ENCODE data around the gene C5orf47.
A peak's percentile ranks its signal among the peaks of the same experiment; 100 is the strongest.

The C5orf47 gene

DNA sequence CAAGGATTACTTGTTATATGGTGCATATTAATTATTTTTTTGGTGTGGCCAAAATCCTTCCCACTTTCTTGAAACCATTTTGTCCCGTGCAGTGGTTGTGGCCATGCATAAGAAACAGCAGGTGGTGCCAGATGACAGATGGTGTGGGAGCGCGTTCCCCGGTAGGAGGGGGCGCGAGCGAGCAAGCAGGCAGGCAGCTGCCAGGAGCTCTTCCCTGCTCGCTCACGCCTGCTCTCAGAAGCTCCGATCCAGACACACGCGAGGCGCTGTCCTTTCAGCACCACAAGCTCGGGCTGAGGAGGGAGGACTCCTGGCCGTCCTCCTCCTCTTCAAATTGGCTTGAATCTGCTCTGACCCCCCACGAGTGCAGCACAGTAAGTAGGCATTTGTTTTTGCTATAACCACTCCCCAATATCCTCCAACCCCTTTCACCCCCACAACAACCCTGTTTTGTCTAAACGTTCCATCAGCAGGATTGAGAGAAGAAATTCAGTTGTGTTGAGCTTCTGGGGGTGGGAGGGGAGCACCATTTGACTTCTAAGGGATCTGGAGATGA lies 56.6 kb downstream of the C5orf47 start, which contains the start of gene NSG2:
Gene NSG2 (plus strand): TSS at position 237 of the 556 bp plus-strand sequence. CDS start 1,050 bp downstream, outside the sequence.
- no peak within 1 kb of the TSS for H4K8ac ChIP-seq (ENCODE audit: low read depth, low read length)
- no peak within 1 kb of the TSS for H3K27ac ChIP-seq (ENCODE audit: low read depth, low read length)
- H3K79me1 ChIP-seq (ENCODE audit: low read length), result no peaks in the 10 kb centered on the region
- no CpG with 5 or more reads among the region's 17 CpGs for WGBS (ENCODE audit: extremely low coverage, insufficient coverage, insufficient read length)
- no peaks in the 10 kb centered on the region for H3K9me3 ChIP-seq (ENCODE audit: insufficient read depth, low read depth, low read length)
- no peak within 1 kb of the TSS for H2BK120ac ChIP-seq (ENCODE audit: insufficient read depth, low read length, poor library complexity)
- H2BK5ac ChIP-seq (ENCODE audit: low read depth, low read length, poor library complexity), result no peak within 1 kb of the TSS
- H3K18ac ChIP-seq (ENCODE audit: low read length), result no peak within 1 kb of the TSS
- no peaks in the 10 kb centered on the region for H3K79me2 ChIP-seq (ENCODE audit: control insufficient read depth, insufficient read depth, low read length, poor library complexity)
- no peak within 1 kb of the TSS for H3K4me2 ChIP-seq (ENCODE audit: low read length)
- no peak within 1 kb of the TSS for H2BK12ac ChIP-seq (ENCODE audit: low read length)
- H3K14ac ChIP-seq (ENCODE audit: low read length), result no peak within 1 kb of the TSS
- no peak within 1 kb of the TSS for H3K9ac ChIP-seq (ENCODE audit: low read length)
- no peak within 1 kb of the TSS for H3K4me3 ChIP-seq (ENCODE audit: low read depth, low read length)
- no peak within 1 kb of the TSS for H3K4ac ChIP-seq (ENCODE audit: low read depth, low read length)
- H3K4me1 ChIP-seq (ENCODE audit: control insufficient read depth in 1 of 2, insufficient read depth in 2 of 2, low read length in 2 of 2), result no peaks in the 10 kb centered on the region
- no peaks in the 10 kb centered on the region for H3K36me3 ChIP-seq (ENCODE audit: control insufficient read depth in 1 of 2, insufficient read depth in 2 of 2, low read length in 2 of 2)
- no peaks in the 10 kb centered on the region for H3K27me3 ChIP-seq (ENCODE audit: insufficient read depth, low read length)
- peak; percentile 85 for DNase-seq
- no peak within 1 kb of the TSS for H4K91ac ChIP-seq (ENCODE audit: low read depth, low read length)
- H2AFZ ChIP-seq (ENCODE audit: insufficient read depth, low read length, poor library complexity), result no peak within 1 kb of the TSS
- no peak within 1 kb of the TSS for H2AK5ac ChIP-seq (ENCODE audit: low read length)
- H4K12ac ChIP-seq (ENCODE audit: low read depth, low read length), result no peak within 1 kb of the TSS
- H3K23ac ChIP-seq (ENCODE audit: low read length), result no peak within 1 kb of the TSS

DNA sequence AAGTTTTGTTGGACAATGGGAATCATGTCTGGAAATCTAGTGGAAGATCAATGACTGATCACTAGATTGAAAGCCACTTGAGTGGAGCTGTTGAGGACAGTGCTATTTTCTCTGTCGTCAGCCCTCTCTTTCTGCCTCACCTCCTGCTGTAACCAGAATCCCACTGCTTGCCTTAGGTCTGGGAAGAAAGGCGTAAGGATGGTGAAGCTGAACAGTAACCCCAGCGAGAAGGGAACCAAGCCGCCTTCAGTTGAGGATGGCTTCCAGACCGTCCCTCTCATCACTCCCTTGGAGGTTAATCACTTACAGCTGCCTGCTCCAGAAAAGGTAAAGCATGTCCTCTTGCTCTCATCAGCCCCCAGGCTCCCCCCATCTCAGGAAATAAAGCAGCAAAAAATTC lies 57.6 kb downstream of the C5orf47 start:
- H3K23ac ChIP-seq (ENCODE audit: low read length), result no peak overlapping the region
- H3K4ac ChIP-seq (ENCODE audit: low read depth, low read length), result no peak overlapping the region
- no peak overlapping the region for H3K9ac ChIP-seq (ENCODE audit: low read length)
- H3K36me3 ChIP-seq (ENCODE audit: control insufficient read depth in 1 of 2, insufficient read depth in 2 of 2, low read length in 2 of 2), result no peaks in the 10 kb centered on the region
- H4K8ac ChIP-seq (ENCODE audit: low read depth, low read length), result no peak overlapping the region
- no peak overlapping the region for H4K91ac ChIP-seq (ENCODE audit: low read depth, low read length)
- H2BK120ac ChIP-seq (ENCODE audit: insufficient read depth, low read length, poor library complexity), result no peak overlapping the region
- no peak overlapping the region for H2BK12ac ChIP-seq (ENCODE audit: low read length)
- no peaks in the 10 kb centered on the region for H3K79me1 ChIP-seq (ENCODE audit: low read length)
- no peak overlapping the region for H3K14ac ChIP-seq (ENCODE audit: low read length)
- H2BK5ac ChIP-seq (ENCODE audit: low read depth, low read length, poor library complexity), result no peak overlapping the region
- H2AK5ac ChIP-seq (ENCODE audit: low read length), result no peak overlapping the region
- no peaks in the 10 kb centered on the region for H3K4me1 ChIP-seq (ENCODE audit: control insufficient read depth in 1 of 2, insufficient read depth in 2 of 2, low read length in 2 of 2)
- H3K79me2 ChIP-seq (ENCODE audit: control insufficient read depth, insufficient read depth, low read length, poor library complexity), result no peaks in the 10 kb centered on the region
- H4K12ac ChIP-seq (ENCODE audit: low read depth, low read length), result no peak overlapping the region
- no peak overlapping the region for H3K4me2 ChIP-seq (ENCODE audit: low read length)
- no peak overlapping the region for H3K18ac ChIP-seq (ENCODE audit: low read length)
- no peaks in the 10 kb centered on the region for H3K9me3 ChIP-seq (ENCODE audit: insufficient read depth, low read depth, low read length)
- H3K4me3 ChIP-seq (ENCODE audit: low read depth, low read length), result no peak overlapping the region
- H3K27ac ChIP-seq (ENCODE audit: low read depth, low read length), result no peak overlapping the region
- H3K27me3 ChIP-seq (ENCODE audit: insufficient read depth, low read length), result no peaks in the 10 kb centered on the region
- no CpG with 5 or more reads among the region's 5 CpGs for WGBS (ENCODE audit: extremely low coverage, insufficient coverage, insufficient read length)
- H2AFZ ChIP-seq (ENCODE audit: insufficient read depth, low read length, poor library complexity), result no peak overlapping the region
- DNase-seq, result no peak

DNA sequence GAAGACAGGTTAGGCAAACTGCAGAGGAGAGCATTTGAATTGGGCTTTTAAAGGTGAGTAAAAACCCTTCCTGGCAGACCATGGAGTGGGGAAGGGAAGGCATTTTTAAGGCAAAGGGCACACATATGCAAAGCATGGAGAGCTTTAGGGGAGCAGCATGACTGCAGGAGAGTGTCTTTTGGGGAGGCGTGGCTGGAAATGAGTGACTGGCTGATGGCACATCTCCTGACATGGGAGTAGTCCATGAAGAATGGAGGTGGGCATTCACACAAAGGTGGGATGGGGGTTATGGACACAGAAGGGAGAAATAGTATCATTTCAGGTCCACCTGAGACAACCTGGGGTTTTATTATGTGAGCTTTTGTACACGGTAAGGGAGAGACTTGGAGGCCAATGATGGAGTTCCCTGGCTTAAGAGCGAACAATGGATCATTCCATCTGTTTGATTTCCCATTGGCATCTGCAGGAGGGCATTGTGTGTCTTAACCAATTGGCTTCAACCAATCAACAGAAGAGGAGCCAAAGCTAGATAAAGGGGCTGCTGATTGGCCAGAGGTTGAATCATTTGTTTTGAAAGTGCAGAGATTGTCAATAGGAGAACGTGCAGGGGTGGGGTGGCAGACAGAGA lies 58.6 kb downstream of the C5orf47 start:
- H2BK120ac ChIP-seq (ENCODE audit: insufficient read depth, low read length, poor library complexity), result no peak overlapping the region
- no peak overlapping the region for H3K4ac ChIP-seq (ENCODE audit: low read depth, low read length)
- H2AK5ac ChIP-seq (ENCODE audit: low read length), result no peak overlapping the region
- no peak overlapping the region for H3K23ac ChIP-seq (ENCODE audit: low read length)
- no CpG with 5 or more reads among the region's 4 CpGs for WGBS (ENCODE audit: extremely low coverage, insufficient coverage, insufficient read length)
- H2BK5ac ChIP-seq (ENCODE audit: low read depth, low read length, poor library complexity), result no peak overlapping the region
- H3K79me2 ChIP-seq (ENCODE audit: control insufficient read depth, insufficient read depth, low read length, poor library complexity), result no peaks in the 10 kb centered on the region
- H2BK12ac ChIP-seq (ENCODE audit: low read length), result no peak overlapping the region
- H3K79me1 ChIP-seq (ENCODE audit: low read length), result no peaks in the 10 kb centered on the region
- H3K36me3 ChIP-seq (ENCODE audit: control insufficient read depth in 1 of 2, insufficient read depth in 2 of 2, low read length in 2 of 2), result no peaks in the 10 kb centered on the region
- H4K8ac ChIP-seq (ENCODE audit: low read depth, low read length), result no peak overlapping the region
- H3K4me1 ChIP-seq (ENCODE audit: control insufficient read depth in 1 of 2, insufficient read depth in 2 of 2, low read length in 2 of 2), result no peaks in the 10 kb centered on the region
- H4K91ac ChIP-seq (ENCODE audit: low read depth, low read length), result no peak overlapping the region
- H3K27ac ChIP-seq (ENCODE audit: low read depth, low read length), result no peak overlapping the region
- no peak overlapping the region for H2AFZ ChIP-seq (ENCODE audit: insufficient read depth, low read length, poor library complexity)
- H3K27me3 ChIP-seq (ENCODE audit: insufficient read depth, low read length), result no peaks in the 10 kb centered on the region
- H4K12ac ChIP-seq (ENCODE audit: low read depth, low read length), result no peak overlapping the region
- no peaks in the 10 kb centered on the region for H3K9me3 ChIP-seq (ENCODE audit: insufficient read depth, low read depth, low read length)
- H3K18ac ChIP-seq (ENCODE audit: low read length), result no peak overlapping the region
- H3K14ac ChIP-seq (ENCODE audit: low read length), result no peak overlapping the region
- no peak for DNase-seq
- no peak overlapping the region for H3K9ac ChIP-seq (ENCODE audit: low read length)
- no peak overlapping the region for H3K4me3 ChIP-seq (ENCODE audit: low read depth, low read length)
- H3K4me2 ChIP-seq (ENCODE audit: low read length), result no peak overlapping the region

DNA sequence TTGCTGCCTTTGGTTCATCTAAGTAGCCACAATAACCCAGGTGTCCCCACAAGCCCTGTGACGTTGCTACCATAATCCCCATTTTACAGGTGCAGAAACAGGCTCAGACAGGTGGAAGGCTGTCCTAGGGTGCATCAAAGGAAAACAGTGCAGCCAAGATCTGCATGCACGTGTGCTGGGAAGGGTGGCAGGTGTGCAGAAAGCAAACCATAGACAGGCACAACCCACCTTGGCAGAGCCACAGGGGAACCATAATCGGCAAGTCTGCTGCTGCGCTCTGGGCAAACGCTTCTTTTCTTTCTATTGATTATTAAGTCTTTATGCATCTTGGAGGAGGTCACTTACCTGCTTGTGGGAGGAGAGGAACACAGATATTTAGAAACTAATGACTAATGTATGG lies 63.7 kb downstream of the C5orf47 start:
- Histone ChIP-seq H3K4ac (ENCODE audit: low read depth, low read length) (no peak overlapping the region), H3K4me2 (ENCODE audit: low read length) (no peak overlapping the region), H3K9me3 (ENCODE audit: insufficient read depth, low read depth, low read length) (no peaks in the 10 kb centered on the region), H3K23ac (ENCODE audit: low read length) (no peak overlapping the region), H2BK12ac (ENCODE audit: low read length) (no peak overlapping the region), H3K9ac (ENCODE audit: low read length) (no peak overlapping the region), H3K36me3 (ENCODE audit: control insufficient read depth in 1 of 2, insufficient read depth in 2 of 2, low read length in 2 of 2) (no peaks in the 10 kb centered on the region), H3K79me2 (ENCODE audit: control insufficient read depth, insufficient read depth, low read length, poor library complexity) (no peaks in the 10 kb centered on the region), H3K27me3 (ENCODE audit: insufficient read depth, low read length) (no peaks in the 10 kb centered on the region), H3K14ac (ENCODE audit: low read length) (no peak overlapping the region), H4K8ac (ENCODE audit: low read depth, low read length) (no peak overlapping the region), H3K4me1 (ENCODE audit: control insufficient read depth in 1 of 2, insufficient read depth in 2 of 2, low read length in 2 of 2) (no peaks in the 10 kb centered on the region), H2AFZ (ENCODE audit: insufficient read depth, low read length, poor library complexity) (no peak overlapping the region), H3K27ac (ENCODE audit: low read depth, low read length) (no peak overlapping the region), H3K4me3 (ENCODE audit: low read depth, low read length) (no peak overlapping the region), H3K18ac (ENCODE audit: low read length) (no peak overlapping the region), H2BK120ac (ENCODE audit: insufficient read depth, low read length, poor library complexity) (no peak overlapping the region), H2AK5ac (ENCODE audit: low read length) (no peak overlapping the region), H2BK5ac (ENCODE audit: low read depth, low read length, poor library complexity) (no peak overlapping the region), H4K91ac (ENCODE audit: low read depth, low read length) (no peak overlapping the region), H4K12ac (ENCODE audit: low read depth, low read length) (no peak overlapping the region), H3K79me1 (ENCODE audit: low read length) (no peaks in the 10 kb centered on the region)
- no peak for DNase-seq
- no CpG with 5 or more reads among the region's 5 CpGs for WGBS (ENCODE audit: extremely low coverage, insufficient coverage, insufficient read length)

Data from trophoblast cell (in vitro differentiated cells and primary cell).